Measurements from ENCODE around the gene CROCC2.
A peak's percentile ranks its signal among the peaks of the same experiment; 100 is the strongest.

CROCC2 gene

GRCh38 chr2:241020201-241020600 lies 114.1 kb downstream of the CROCC2 start:
- no peaks in the 10 kb centered on the region for H3K36me3 ChIP-seq
- H3K4me1 ChIP-seq, result no peaks in the 10 kb centered on the region
- no peaks in the 10 kb centered on the region for H4K20me1 ChIP-seq
- H3K27me3 ChIP-seq, result no peaks in the 10 kb centered on the region
- H3K27ac ChIP-seq, result no peak overlapping the region
- H3K4me2 ChIP-seq, result no peak overlapping the region
- no peak overlapping the region for H3K9ac ChIP-seq
- TF ChIP-seq Cebpa-rat (IDR thresholded peaks at IDR 0.05), result no peak
- H3K9me3 ChIP-seq, result peaks cover 19% of the 10 kb centered on the region
- no peak overlapping the region for H3K4me3 ChIP-seq

GRCh38 chr2:241020629-241021190 lies 114.6 kb downstream of the CROCC2 start:
- Histone ChIP-seq H3K4me1 (no peaks in the 10 kb centered on the region), H3K9me3 (peaks cover 24% of the 10 kb centered on the region)
- TF ChIP-seq Cebpa-rat (IDR thresholded peaks at IDR 0.05), result no peak

DNA sequence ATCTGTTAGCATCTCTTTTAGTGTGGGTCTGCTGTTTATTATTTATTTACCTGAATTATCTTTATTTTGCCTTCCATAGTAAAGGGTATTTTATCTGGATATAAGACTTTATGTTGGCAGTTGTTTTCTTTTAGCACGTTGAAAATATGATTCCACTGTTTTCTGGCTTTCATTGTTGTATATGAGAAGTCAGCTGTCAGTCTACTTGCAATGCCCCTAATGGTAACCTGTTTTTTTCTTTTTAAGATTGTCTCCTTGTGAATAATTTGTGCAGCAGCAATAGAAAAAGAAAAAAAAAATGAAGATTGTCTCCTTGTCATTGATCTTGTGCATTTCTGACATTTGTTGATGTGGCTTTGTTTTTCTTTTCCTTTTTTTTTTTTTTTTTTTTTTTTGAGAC lies 119.5 kb downstream of the CROCC2 start:
- Histone ChIP-seq H3K9ac (no peak overlapping the region), H3K27me3 (no peaks in the 10 kb centered on the region), H3K4me3 (no peak overlapping the region), H3K4me2 (no peak overlapping the region), H3K27ac (no peak overlapping the region), H3K36me3 (no peaks in the 10 kb centered on the region), H3K9me3 (peaks cover 35% of the 10 kb centered on the region), H4K20me1 (no peaks in the 10 kb centered on the region), H3K4me1 (peaks cover 8% of the 10 kb centered on the region)
- no peak for TF ChIP-seq Cebpa-rat (IDR thresholded peaks at IDR 0.05)

More at GRCh38 chr2:241020629-241021190, 114.6 kb downstream of the CROCC2 start:
- H3K9ac ChIP-seq, result no peak overlapping the region
- no peaks in the 10 kb centered on the region for H4K20me1 ChIP-seq
- H3K27ac ChIP-seq, result no peak overlapping the region
- no peaks in the 10 kb centered on the region for H3K27me3 ChIP-seq
- H3K4me2 ChIP-seq, result no peak overlapping the region
- H3K4me3 ChIP-seq, result no peak overlapping the region
- no peaks in the 10 kb centered on the region for H3K36me3 ChIP-seq

DNA sequence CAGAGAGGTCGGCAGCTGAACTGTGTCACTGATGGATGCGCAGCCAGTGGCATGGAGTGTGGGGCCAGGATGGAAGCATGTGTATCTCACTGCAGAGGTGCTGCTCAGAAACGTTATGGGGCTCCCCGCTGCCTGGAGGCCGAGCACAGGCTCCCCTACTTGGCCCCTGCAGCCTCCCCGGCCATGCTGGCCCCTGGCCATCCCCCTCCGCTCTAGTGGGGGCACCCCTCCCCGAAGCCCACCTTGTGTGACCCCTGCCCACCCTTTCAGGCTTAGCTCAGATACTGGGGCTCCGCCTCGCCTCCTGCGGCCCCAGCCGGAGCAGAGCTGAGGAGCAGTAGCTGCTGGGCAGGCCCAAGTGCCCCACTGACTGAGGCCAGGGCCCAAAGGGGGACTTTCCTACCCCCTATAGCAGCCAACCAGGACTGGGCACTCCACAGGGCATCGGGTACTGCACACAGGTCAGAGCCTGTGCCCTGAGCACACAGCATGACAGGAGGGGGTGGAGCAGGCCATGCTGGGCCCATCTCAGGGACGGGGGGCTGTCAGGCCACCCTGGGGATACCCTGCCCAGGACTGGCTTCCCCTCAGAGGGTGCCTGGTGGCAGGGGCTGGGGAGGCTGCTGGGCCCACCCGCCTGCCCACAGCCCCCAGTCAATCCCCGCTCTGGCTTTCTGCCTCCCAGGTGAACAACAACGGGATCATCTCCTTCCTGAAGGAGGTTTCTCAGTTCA lies 123.6 kb downstream of the CROCC2 start:
- H3K27me3 ChIP-seq, result no peaks in the 10 kb centered on the region
- no peak for TF ChIP-seq Cebpa-rat (IDR thresholded peaks at IDR 0.05)
- H3K27ac ChIP-seq, result no peak overlapping the region
- H3K9ac ChIP-seq, result no peak overlapping the region
- no peaks in the 10 kb centered on the region for H3K36me3 ChIP-seq
- peaks cover 24% of the 10 kb centered on the region for H3K4me1 ChIP-seq
- H3K9me3 ChIP-seq, result peaks cover 26% of the 10 kb centered on the region
- H3K4me3 ChIP-seq, result no peak overlapping the region
- peak overlapping the region; percentile 54 for H3K4me2 ChIP-seq
- H4K20me1 ChIP-seq, result no peaks in the 10 kb centered on the region

DNA sequence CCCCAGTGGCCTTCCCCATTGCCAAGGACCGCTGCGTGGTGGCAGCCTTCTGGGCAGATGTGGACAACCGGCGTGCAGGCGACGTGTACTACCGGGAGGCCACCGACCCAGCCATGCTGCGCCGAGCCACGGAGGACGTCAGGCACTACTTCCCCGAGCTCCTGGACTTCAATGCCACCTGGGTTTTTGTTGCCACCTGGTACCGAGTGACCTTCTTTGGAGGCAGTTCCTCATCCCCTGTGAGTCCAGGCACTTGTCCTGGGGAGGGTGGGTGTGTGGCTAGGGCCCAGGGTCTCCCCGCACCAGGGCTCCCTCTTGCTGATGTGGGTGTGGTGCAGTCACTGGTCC lies 124.2 kb downstream of the CROCC2 start:
- Histone ChIP-seq H3K27ac (no peak overlapping the region), H3K4me3 (no peak overlapping the region), H3K9ac (no peak overlapping the region), H3K9me3 (peaks cover 20% of the 10 kb centered on the region), H3K4me1 (peaks cover 29% of the 10 kb centered on the region), H3K27me3 (no peaks in the 10 kb centered on the region), H3K36me3 (no peaks in the 10 kb centered on the region), H3K4me2 (peak overlapping the region; percentile 54), H4K20me1 (no peaks in the 10 kb centered on the region)
- no peak for TF ChIP-seq Cebpa-rat (IDR thresholded peaks at IDR 0.05)

DNA sequence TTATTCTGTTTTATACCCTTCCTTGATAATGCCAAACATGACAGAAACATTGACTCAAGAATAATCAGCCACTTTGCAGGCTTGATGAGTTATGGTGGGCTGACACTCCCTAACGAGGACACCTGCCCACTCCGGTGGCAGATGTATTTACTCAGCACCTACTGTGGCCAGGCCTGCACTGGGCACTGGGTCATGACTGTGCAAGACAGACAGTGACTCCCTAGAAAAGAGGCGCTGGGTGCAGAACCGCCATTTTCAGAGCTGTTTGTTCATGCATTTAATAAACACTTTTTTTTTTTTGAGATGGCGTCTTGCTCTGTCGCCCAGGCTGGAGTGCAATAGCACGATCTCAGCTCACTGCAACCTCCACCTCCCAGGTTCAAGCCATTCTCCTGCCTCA lies 124.7 kb downstream of the CROCC2 start:
- no peaks in the 10 kb centered on the region for H4K20me1 ChIP-seq
- no peak overlapping the region for H3K9ac ChIP-seq
- H3K4me2 ChIP-seq, result peak overlapping the region; percentile 54
- peaks cover 15% of the 10 kb centered on the region for H3K9me3 ChIP-seq
- H3K4me1 ChIP-seq, result peaks cover 32% of the 10 kb centered on the region
- TF ChIP-seq Cebpa-rat (IDR thresholded peaks at IDR 0.05), result no peak
- H3K36me3 ChIP-seq, result no peaks in the 10 kb centered on the region
- H3K27me3 ChIP-seq, result no peaks in the 10 kb centered on the region
- no peak overlapping the region for H3K4me3 ChIP-seq
- H3K27ac ChIP-seq, result no peak overlapping the region

- H3K36me3 ChIP-seq, result no peaks in the 10 kb centered on the region
- H4K20me1 ChIP-seq, result no peaks in the 10 kb centered on the region
Measured at GRCh38 chr2:241031436-241032165, 125.5 kb downstream of the CROCC2 start.

GRCh38 chr2:241033336-241033987 lies 127.3 kb downstream of the CROCC2 start:
- Histone ChIP-seq H3K4me1 (peaks cover 57% of the 10 kb centered on the region), H3K4me3 (no peak overlapping the region), H3K9me3 (no peaks in the 10 kb centered on the region), H3K27ac (no peak overlapping the region), H3K27me3 (peaks cover 16% of the 10 kb centered on the region), H3K9ac (no peak overlapping the region), H4K20me1 (0 out of 2 replicates have a peak, but pooled peaks cover 10% of the 10 kb centered on the region), H3K4me2 (no peak overlapping the region), H3K36me3 (no peaks in the 10 kb centered on the region)
- no peak for TF ChIP-seq Cebpa-rat (IDR thresholded peaks at IDR 0.05)

More at GRCh38 chr2:241031436-241032165, 125.5 kb downstream of the CROCC2 start:
- peaks cover 10% of the 10 kb centered on the region for H3K9me3 ChIP-seq
- H3K27me3 ChIP-seq, result peaks cover 6% of the 10 kb centered on the region
- H3K9ac ChIP-seq, result no peak overlapping the region
- peak overlapping the region; percentile 54; the same call in 1 of the 2 replicates for H3K4me2 ChIP-seq
- peaks cover 38% of the 10 kb centered on the region for H3K4me1 ChIP-seq
- no peak overlapping the region for H3K4me3 ChIP-seq
- no peak for TF ChIP-seq Cebpa-rat (IDR thresholded peaks at IDR 0.05)
- H3K27ac ChIP-seq, result no peak overlapping the region

DNA sequence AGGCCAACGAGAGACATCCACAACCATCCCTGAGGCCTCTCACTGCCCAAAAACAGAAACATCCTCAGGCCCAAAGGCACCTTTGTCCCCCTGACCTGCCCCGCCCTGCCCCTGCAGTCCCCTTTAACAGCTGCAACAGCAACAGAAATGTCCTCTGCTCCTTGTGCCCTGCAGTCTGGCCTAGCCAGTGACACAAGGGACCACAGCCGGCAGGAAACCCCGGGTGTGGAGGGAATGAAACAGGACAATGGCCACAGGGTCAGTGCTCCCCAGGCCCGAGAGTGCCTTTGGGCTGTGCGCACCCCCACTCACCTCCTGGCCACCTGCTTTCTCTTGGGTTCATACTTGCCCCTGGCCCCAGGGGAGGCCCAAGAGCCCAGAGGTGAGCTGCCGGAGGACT lies 127.9 kb downstream of the CROCC2 start:
- H3K36me3 ChIP-seq, result no peaks in the 10 kb centered on the region
- H4K20me1 ChIP-seq, result 0 out of 2 replicates have a peak, but pooled peaks cover 10% of the 10 kb centered on the region
- H3K27me3 ChIP-seq, result peaks cover 16% of the 10 kb centered on the region
- no peaks in the 10 kb centered on the region for H3K9me3 ChIP-seq
- H3K4me1 ChIP-seq, result peaks cover 62% of the 10 kb centered on the region
- H3K9ac ChIP-seq, result no peak overlapping the region
- H3K27ac ChIP-seq, result no peak overlapping the region
- no peak for TF ChIP-seq Cebpa-rat (IDR thresholded peaks at IDR 0.05)
- H3K4me3 ChIP-seq, result no peak overlapping the region
- H3K4me2 ChIP-seq, result 0 out of 2 replicates have a peak overlapping the region, but pooled peaks have one; percentile 69

Measured in BLaER1 (cell line).